ENCODE results near the gene NTM.

DNA sequence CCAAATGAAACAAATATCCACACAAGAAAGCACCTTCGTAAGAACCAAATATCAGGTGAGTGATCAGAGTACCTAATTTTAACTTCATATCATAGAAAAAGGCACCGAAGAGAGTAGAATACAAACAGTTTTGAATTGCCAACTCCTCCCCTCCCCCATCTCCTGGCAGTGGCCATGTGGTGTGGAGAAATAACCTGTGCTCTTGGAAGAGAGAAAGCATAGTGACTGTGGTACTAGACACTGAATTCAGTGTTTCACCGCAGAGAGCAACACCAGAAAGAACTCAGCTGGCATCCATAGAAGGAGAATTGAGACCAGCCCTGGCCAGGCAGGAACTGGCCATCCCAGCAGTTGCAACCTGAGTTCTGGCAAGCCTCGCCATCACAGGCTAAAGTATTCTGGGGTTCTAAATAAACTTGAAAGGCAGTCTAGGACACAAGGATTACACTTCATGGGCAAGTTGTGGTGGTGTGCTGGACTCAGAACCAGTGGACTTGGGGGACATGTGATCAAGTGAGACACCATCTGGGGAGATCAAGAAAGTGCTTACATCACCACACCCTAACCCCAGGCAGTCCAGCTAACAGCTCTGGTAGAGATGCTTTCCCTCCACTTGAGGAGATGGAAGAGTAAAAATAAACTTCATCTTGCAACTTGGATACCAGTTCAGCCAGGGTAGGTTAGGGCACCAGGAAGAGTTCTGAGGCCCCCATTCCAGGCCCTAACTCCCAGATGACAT is 1003.2 kb downstream of the NTM start:
- TF ChIP-seq, protein P1, sequence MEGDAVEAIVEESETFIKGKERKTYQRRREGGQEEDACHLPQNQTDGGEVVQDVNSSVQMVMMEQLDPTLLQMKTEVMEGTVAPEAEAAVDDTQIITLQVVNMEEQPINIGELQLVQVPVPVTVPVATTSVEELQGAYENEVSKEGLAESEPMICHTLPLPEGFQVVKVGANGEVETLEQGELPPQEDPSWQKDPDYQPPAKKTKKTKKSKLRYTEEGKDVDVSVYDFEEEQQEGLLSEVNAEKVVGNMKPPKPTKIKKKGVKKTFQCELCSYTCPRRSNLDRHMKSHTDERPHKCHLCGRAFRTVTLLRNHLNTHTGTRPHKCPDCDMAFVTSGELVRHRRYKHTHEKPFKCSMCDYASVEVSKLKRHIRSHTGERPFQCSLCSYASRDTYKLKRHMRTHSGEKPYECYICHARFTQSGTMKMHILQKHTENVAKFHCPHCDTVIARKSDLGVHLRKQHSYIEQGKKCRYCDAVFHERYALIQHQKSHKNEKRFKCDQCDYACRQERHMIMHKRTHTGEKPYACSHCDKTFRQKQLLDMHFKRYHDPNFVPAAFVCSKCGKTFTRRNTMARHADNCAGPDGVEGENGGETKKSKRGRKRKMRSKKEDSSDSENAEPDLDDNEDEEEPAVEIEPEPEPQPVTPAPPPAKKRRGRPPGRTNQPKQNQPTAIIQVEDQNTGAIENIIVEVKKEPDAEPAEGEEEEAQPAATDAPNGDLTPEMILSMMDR (conservative IDR thresholded peaks at IDR 0.05): no peak
- no peak for TF ChIP-seq ZFX (IDR thresholded peaks at IDR 0.05)

Data from C4-2B (cell line).